GM23338 (cell line): Measurements from ENCODE around the gene CYBRD1.

Experiments used
- EZH2 ChIP-seq: fragments of 200-600 bp; sonication (generic); IDR thresholded peaks from one replicate; pipeline ENCODE4 v1.8.0; 2017; ENCODE audit warnings: antibody characterized with exemption, mild to moderate bottlenecking, low read depth; ENCODE audit not compliant: unreplicated experiment
- POLR2AphosphoS5 ChIP-seq: IDR thresholded peaks from 2 replicates; pipeline ENCODE4 v1.6.1; 2016; ENCODE audit warnings: antibody characterized with exemption, low read depth
- TF ChIP-seq, protein P1 (sequence below), 2 experiments: fragments of 200-600 bp in 1 of 2; sonication (generic) in 1 of 2; conservative IDR thresholded peaks; 2 replicates each; pipeline versions ENCODE4 v1.5.1 to v1.6.1; 2016 to 2017; ENCODE audit warnings: antibody characterized with exemption in 2 of 2, low read depth in 2 of 2, mild to moderate bottlenecking in 2 of 2, moderate library complexity in 1 of 2
- TF ChIP-seq, protein P2 (sequence below): IDR thresholded peaks from one replicate; pipeline ENCODE4 v1.6.1; 2018; ENCODE audit warnings: antibody characterized with exemption; ENCODE audit not compliant: unreplicated experiment

DNA sequence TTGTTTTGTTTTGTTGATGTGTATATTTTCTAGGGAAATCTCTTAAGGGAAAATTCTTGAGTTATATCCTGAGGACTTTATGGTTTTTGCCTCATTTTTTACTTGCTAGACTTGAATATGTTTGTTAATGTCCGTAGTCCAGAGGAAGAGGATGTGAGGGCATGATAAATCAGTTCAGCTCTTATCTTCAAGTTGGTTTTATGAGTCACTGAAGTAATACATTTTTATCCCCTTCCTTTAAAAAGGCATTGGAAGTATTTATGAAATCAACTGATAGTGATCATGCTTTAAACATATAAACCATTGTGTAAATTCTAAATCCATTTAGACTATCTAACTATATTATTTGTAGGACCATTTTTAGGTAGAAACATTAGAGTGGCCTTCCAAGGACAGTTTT, 43.9 kb upstream of the CYBRD1 start:
- TF ChIP-seq, protein P1, sequence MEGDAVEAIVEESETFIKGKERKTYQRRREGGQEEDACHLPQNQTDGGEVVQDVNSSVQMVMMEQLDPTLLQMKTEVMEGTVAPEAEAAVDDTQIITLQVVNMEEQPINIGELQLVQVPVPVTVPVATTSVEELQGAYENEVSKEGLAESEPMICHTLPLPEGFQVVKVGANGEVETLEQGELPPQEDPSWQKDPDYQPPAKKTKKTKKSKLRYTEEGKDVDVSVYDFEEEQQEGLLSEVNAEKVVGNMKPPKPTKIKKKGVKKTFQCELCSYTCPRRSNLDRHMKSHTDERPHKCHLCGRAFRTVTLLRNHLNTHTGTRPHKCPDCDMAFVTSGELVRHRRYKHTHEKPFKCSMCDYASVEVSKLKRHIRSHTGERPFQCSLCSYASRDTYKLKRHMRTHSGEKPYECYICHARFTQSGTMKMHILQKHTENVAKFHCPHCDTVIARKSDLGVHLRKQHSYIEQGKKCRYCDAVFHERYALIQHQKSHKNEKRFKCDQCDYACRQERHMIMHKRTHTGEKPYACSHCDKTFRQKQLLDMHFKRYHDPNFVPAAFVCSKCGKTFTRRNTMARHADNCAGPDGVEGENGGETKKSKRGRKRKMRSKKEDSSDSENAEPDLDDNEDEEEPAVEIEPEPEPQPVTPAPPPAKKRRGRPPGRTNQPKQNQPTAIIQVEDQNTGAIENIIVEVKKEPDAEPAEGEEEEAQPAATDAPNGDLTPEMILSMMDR (conservative IDR thresholded peaks at IDR 0.05; ENCODE audit: low read depth in 2 of 2), result no peak
- TF ChIP-seq POLR2AphosphoS5 (no peak), EZH2 (no peak)
- TF ChIP-seq, protein P2, sequence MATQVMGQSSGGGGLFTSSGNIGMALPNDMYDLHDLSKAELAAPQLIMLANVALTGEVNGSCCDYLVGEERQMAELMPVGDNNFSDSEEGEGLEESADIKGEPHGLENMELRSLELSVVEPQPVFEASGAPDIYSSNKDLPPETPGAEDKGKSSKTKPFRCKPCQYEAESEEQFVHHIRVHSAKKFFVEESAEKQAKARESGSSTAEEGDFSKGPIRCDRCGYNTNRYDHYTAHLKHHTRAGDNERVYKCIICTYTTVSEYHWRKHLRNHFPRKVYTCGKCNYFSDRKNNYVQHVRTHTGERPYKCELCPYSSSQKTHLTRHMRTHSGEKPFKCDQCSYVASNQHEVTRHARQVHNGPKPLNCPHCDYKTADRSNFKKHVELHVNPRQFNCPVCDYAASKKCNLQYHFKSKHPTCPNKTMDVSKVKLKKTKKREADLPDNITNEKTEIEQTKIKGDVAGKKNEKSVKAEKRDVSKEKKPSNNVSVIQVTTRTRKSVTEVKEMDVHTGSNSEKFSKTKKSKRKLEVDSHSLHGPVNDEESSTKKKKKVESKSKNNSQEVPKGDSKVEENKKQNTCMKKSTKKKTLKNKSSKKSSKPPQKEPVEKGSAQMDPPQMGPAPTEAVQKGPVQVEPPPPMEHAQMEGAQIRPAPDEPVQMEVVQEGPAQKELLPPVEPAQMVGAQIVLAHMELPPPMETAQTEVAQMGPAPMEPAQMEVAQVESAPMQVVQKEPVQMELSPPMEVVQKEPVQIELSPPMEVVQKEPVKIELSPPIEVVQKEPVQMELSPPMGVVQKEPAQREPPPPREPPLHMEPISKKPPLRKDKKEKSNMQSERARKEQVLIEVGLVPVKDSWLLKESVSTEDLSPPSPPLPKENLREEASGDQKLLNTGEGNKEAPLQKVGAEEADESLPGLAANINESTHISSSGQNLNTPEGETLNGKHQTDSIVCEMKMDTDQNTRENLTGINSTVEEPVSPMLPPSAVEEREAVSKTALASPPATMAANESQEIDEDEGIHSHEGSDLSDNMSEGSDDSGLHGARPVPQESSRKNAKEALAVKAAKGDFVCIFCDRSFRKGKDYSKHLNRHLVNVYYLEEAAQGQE, result no peak
